NCI-H187 treated with DMSO at 0.1 percent for 48 hours (cell line): ENCODE data around the gene ATP6V1B1.

Source experiments
- DNase-seq: peaks from one replicate; lab custom pipeline; 2025; lab: John Stamatoyannopoulos, UW

Gene ATP6V1B1

GRCh38 chr2:70927138-70927537, 8.6 kb upstream of the ATP6V1B1 start:
- no peak for DNase-seq

- DNase-seq, result no peak
Measured at GRCh38 chr2:70927641-70928040, 8.1 kb upstream of the ATP6V1B1 start.

DNA sequence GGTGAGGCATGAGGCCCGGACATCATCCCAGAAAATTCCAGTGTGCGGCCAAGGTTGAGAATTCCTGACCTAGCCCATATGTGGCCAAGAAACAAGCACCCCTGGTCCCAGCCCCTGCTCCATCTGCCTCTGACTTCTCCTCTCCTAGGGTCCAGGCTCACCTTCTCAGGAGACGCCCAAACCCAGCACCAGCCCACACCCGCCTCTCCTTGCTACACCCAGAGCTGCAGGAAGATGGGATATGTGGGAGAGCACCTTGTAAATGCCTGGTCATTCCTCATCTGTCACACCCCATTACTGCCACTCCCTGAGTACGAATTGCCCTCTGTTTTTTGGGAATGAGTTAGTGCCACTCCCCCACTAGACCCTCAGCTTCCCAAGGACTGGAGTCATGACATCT, 7.3 kb upstream of the ATP6V1B1 start:
- no peak for DNase-seq

- DNase-seq, result no peak
Measured at GRCh38 chr2:70930371-70931329, 5.0 kb upstream of the ATP6V1B1 start.

GRCh38 chr2:70931376-70932000, 4.2 kb upstream of the ATP6V1B1 start:
- no peak for DNase-seq

- DNase-seq, result no peak
Measured at GRCh38 chr2:70932631-70933230, 3.0 kb upstream of the ATP6V1B1 start.

GRCh38 chr2:70934981-70935380, 719 bp upstream of the ATP6V1B1 start:
- no peak for DNase-seq

DNA sequence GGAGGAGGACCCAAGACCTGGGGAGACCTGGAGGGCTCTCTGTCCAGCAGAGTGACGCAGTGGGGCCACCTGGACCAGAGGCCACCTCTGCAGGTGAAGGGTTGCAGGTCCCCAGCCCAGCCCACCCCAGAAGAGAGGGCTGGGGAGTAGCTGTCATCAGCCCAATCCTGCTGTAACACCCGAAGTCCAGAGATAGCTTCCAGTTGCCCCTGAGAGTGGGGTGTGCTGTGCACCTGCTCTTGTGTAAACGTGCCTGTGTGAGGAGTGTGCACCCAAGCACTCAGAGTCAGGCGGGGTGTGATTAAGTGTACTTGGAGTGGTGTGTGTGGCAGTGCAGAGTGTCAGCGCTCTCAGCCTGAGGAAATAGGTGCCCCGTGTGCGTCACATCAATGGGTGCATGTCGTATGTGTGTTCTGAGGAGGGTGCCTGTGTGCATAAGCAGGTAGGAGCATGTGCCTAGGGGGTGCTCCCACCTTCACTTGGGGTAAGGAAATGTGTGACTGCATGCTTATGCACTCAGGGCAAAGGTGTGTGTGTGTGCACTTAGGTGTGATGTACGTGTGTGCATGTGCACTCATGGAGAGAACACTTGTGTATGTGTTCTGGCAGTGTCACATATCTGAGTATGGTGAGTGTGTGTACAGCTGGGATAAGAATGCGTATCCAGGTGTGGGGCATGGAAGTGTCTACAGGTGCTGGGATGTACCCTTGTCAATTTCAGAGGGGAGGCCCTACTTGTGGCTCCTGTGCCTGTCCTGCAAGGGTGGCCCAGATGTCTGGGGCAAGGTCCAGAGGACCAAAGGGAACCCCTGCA, 672 bp downstream of the ATP6V1B1 start:
- no peak for DNase-seq

GRCh38 chr2:70936979-70937811, 1.5 kb downstream of the ATP6V1B1 start:
- no peak for DNase-seq

GRCh38 chr2:70937866-70938585, 2.3 kb downstream of the ATP6V1B1 start:
- no peak for DNase-seq

DNA sequence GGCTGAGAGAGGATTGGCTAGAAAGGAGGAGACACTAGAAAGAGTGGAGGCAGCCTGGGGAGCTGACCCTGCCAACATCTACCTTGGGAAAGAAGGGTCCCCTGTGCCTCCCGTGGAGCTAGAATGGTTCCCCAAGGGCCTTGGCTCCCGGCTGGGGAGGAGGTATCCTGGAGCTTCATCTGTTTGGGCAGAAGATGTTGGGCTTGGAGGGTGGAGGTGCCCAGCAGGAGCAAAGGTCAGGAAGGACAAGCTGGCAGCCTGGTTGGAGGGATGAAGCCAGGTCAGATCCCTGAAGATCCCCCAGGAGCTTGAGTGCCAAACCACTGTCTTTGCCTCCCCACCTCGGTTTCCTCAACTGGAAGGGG, 2.9 kb downstream of the ATP6V1B1 start:
- no peak for DNase-seq

DNA sequence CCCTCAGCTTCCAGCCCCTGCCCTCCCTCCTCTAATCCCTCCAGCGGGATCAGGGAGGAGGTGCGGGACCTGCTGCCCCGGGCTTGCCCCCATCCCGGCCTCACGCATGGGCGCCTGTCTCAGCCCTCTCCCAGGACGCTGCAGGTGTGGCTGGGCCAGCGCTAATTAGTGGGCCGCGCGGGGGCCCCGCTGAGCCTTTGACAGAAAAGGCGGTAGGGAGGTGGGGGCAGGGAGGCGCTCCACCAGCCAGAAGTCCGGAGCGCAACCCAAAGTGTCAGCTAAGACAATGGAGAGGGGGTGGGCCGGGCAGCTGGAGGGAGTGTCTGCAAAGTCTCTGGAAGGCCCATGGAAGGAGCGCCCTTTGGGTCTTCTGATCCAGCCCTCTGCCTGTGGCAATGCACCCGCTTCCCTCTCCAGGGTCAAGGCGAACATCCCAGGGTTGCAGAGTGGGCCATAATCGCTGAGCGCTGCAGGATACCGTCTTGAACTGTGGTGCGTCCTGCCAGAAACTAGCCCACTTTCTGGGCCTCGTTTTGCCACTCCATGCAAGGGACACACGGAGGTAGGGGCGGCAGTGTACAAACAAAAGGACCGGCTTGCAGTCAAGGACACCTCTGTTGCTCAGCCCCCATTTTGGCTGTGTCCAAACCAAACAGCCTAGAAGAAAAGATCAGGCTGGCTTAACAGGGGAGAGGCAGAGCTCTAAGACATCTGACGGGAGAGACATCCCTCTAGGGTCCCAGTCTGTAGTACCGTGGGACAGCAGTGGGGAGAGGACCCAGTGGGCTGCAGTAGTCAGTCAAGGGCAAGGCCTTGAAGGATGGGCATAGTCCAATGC, 3.5 kb downstream of the ATP6V1B1 start:
- DNase-seq, result no peak

DNA sequence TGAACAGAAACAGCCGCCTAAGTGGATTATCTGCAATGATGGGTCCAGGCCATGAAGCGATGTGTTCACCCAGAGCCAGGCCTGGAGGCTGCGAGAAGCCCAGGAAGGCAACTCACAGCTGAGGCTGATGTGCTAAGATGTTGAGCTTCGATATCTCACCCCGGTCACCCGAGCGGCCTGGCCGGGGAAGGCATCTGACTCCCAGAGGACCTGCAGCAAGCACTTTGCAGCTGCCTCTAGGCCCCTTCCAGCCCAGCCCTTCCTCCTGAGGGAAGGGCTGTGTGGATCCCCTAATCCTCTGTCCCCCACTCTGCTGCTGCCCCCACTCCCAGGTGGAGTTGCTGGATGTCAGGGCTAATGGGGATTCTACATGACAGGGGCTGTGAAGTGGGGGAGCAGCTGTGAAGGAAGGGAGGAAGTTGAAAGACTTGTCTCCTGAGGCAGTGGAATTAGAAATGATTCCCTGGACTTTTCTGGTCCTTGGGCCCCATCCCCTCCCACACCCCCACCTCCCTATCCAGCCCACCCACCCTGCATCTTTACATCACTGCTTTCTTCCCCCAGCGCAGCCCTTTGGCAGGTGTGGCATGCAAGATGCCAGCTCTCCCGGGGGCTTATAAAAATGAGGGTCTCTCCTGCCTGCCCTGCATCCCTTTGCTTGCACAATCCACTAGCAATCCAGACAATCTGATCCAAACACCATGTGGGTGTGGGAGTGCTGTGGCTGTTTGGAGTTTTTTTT, 4.3 kb downstream of the ATP6V1B1 start:
- DNase-seq, result no peak

- no peak for DNase-seq
Measured at GRCh38 chr2:70941186-70941585, 5.5 kb downstream of the ATP6V1B1 start.

DNA sequence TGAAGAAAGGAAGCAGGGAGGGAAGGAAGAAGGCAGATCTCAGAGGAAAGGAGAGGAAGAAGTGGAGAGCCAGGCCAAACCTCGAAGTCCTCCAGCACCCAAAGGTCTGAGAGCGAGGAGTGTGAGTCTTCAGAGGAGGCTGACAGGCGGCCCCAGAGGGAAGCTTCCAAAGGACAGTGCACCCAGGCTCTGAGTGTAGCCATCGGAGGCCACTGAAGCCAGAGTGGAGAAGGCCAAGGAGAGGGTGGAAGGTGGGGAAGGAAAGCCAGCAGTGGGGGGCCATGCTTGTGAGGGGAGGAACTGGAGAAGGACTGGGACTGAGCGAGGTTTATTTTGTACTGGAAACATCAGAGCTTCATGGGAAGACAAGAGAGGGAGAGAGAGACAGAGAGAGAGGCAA, 6.0 kb downstream of the ATP6V1B1 start:
- DNase-seq, result no peak

DNA sequence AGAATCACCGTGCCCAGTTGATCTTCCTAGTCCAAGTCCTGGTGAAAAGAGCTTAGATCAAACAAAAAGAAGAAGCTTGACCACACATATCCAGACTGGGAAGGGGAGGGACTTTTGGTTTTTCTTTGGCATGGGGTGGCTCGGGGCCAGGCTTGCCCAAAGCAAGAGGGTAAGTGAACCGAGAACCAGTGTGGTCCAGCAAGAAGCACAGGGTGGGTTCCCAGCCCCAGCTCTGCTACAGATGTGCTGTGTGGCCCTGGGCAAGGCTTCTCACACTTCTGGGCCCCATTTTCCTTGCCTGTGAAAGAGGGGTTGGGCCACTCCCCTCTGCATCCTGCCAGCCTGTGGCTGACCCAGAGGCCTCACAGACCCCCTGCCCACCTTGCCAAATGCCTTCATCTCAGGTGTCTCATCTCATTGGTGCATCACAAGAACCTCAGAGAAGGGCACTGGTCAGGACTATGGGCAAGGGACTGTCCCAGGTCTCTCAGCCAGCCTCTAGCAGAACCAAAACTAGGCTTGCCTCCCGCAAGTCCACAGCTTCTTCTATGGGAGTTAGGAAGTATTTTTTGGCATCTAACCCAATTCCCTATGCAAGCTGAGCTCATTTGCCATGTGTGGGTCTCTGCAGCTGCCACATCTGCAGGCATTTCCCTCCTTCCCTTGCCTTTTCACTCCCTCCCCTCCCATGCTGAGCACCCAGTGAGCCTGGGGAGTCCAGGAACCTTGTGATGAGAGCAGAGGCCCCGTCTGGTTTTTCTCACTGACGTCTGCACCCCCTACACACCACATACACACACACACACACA, 6.9 kb downstream of the ATP6V1B1 start:
- DNase-seq, result no peak

DNA sequence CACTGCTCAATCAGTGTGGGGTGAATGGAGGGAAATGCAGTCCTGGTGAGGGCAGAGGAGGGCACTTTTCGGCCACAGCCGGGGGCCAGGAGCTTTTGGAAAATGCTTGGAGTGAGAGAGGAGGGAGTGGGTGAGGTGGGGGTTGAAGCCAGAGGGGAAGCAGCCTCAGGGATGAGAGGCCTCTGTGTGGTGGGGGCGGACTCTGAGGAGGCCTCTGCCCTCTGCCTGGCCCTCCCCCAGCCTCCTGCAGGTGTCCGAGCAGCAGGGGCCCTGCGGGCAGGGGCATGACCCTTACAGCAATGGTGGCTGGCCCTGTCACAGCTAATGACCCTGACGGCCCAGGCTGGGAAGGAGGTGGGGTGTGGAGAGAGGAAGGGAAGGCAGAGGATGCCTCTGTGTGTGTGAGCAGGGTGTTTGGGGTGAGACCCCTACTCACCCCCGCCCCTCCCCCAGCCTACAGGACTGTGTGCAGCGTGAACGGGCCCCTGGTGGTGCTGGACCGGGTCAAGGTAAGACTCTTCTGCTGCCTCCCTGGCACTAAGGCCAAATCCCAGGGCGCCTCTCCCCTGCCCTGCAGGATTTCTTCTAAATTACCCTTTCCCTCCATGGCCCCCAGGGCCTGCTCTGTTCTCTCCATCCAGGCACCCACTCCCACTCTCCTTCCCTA, 7.6 kb downstream of the ATP6V1B1 start:
- DNase-seq, result no peak
